H7 (cell line): ENCODE results near the gene TFPI2. TPM values are rescaled to one million over a fixed set of nuclear protein-coding genes. Genes with fewer than 3 reads are reported as not detected.
"Not testable (repeated sequence)": the region's sequence is repeated elsewhere in the genome, so short reads cannot be mapped to it uniquely, and the experiment has no call there.

Experiments used
- DNase-seq: peaks from one replicate; pipeline ENCODE4 v3.0.0; 2012
- H3K27me3 ChIP-seq: 2 replicates; pipeline ENCODE4 v1.6.0; 2011; ENCODE audit warnings: mild to moderate bottlenecking, low read length; ENCODE audit not compliant: control insufficient read depth, insufficient read depth
- H3K36me3 ChIP-seq: replicated peaks from 2 replicates; pipeline ENCODE4 v1.5.1; 2011; ENCODE audit warnings: low read length; ENCODE audit not compliant: control insufficient read depth, insufficient read depth
- H3K4me3 ChIP-seq: 2 replicates; pipeline ENCODE4 v1.5.1; 2011; ENCODE audit warnings: low read depth, mild to moderate bottlenecking, control low read depth, low read length, moderate library complexity; ENCODE audit not compliant: insufficient read depth
- total RNA-seq: library from RNA; depleted of rRNA; stranded (reverse); fragments of >200 nt; shearing (Covaris generic); gene quantifications from 2 replicates; pipeline ENCODE4 v1.2.3, GENCODE V29; 2014

The TFPI2 gene
- total RNA-seq, 1 experiment from 2014 or later = 8.1 TPM

GRCh38 chr7:93915888-93916287, 25.3 kb upstream of the TFPI2 start:
- not testable (repeated sequence) for H3K36me3 ChIP-seq, H3K27me3 ChIP-seq, DNase-seq, H3K4me3 ChIP-seq

DNA sequence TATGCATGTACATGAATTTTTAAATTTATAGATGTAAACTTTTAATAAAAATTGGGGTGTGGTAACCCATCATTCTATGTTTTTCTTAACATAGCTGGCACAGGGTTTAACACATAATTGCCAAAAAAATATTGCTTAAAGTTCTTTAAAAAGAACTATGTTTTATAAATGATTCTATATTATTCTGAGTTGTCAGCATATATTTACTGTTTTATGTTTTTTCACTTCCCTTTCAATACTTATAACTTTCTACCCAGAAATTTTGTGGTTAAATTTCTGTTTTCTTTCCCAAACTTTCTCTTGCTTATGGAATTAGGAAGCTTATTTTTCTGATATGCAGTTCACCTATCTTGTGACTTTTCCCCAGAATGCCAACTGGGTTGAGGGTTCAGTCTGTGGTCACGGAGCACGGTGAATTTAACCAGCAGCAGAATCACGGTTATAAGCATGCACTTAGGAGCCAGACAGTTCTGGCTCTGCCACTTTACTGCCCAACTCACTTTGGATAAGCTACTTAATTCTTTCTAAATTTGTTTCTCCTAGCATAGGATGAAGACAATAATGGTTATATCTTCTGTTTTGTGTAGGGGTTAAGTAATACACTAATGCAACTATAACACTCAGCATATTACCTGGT, 24.8 kb upstream of the TFPI2 start:
- H3K4me3 ChIP-seq, H3K27me3 ChIP-seq, DNase-seq, H3K36me3 ChIP-seq: not testable (repeated sequence)

GRCh38 chr7:93914581-93915066, 24.1 kb upstream of the TFPI2 start:
- DNase-seq = no peak
- Histone ChIP-seq H3K4me3 (no peak overlapping the region), H3K27me3 (no peaks in the 10 kb centered on the region)

GRCh38 chr7:93913197-93913596, 22.6 kb upstream of the TFPI2 start:
- H3K4me3 ChIP-seq = no peak overlapping the region
- DNase-seq = no peak
- H3K27me3 ChIP-seq = no peaks in the 10 kb centered on the region
- no peaks in the 10 kb centered on the region for H3K36me3 ChIP-seq

More at GRCh38 chr7:93914581-93915066, 24.1 kb upstream of the TFPI2 start:
- no peaks in the 10 kb centered on the region for H3K36me3 ChIP-seq

- not testable (repeated sequence) for H3K36me3 ChIP-seq, H3K4me3 ChIP-seq, H3K27me3 ChIP-seq, DNase-seq
These were observed 21.1 kb upstream of the TFPI2 start for GRCh38 chr7:93911661-93912060.

- H3K36me3 ChIP-seq = not testable (repeated sequence)
These were observed 20.7 kb upstream of the TFPI2 start for GRCh38 chr7:93911242-93911641.

GRCh38 chr7:93910076-93910994, 19.8 kb upstream of the TFPI2 start:
- DNase-seq = no peak
- Histone ChIP-seq H3K36me3 (no peaks in the 10 kb centered on the region), H3K4me3 (no peak overlapping the region), H3K27me3 (no peaks in the 10 kb centered on the region)

More at GRCh38 chr7:93911242-93911641, 20.7 kb upstream of the TFPI2 start:
- H3K27me3 ChIP-seq, H3K4me3 ChIP-seq, DNase-seq: not testable (repeated sequence)

DNA sequence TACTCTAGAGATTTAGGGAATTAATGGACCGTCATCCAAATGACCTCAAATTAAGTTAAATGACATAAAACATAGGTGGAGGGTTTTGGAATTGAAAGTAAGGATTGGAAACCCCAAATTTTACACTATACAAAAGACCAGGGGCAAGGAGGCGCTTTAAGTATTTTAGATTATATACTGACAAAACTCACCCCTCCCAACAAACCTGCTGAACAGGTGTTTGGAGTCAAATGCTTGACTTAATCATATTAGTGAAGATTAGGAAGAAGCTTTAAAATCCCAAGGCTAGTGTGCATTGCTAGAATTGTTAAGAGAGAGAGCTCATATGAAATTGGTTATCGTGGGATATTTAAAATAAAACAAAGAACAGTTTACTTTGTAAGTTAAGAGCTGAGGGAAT, 15.7 kb upstream of the TFPI2 start, which contains the start of gene GNGT1:
Gene GNGT1, plus strand, starts transcription at position 301 of the 400 bp plus-strand sequence. CDS start 180 bp downstream, outside the sequence.
- no peaks in the 10 kb centered on the region for H3K27me3 ChIP-seq
- no peak within 1 kb of the TSS for H3K4me3 ChIP-seq
- H3K36me3 ChIP-seq = no peaks in the 10 kb centered on the region
- DNase-seq = no peak

GRCh38 chr7:93902777-93903423, 12.3 kb upstream of the TFPI2 start:
- Histone ChIP-seq H3K4me3 (no peak overlapping the region), H3K36me3 (no peaks in the 10 kb centered on the region), H3K27me3 (no peaks in the 10 kb centered on the region; the same call in 1 of the 2 replicates)
- peak; percentile 34 for DNase-seq

DNA sequence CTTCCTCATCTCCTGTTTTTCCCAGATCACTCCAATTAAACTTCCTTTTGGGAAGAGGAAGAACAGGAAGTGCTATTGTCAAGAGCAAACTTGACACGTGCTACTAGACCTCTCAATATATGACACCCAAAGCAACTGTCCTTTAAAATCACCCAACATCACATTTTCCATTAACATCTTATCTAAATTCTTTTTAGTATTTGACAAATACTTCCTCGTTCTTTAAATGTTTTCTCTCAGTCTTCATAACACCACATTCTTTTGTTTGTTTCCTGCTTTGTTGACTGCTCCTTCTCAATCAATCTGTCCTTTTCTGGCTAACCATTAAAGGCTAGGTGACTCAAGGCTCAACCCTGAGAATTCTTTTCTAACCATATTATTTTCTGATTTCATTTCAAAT, 7.1 kb upstream of the TFPI2 start:
- Histone ChIP-seq H3K36me3 (no peaks in the 10 kb centered on the region), H3K4me3 (no peak overlapping the region), H3K27me3 (no peaks in the 10 kb centered on the region; the same call in 1 of the 2 replicates)
- DNase-seq = no peak

GRCh38 chr7:93895859-93896600, 5.5 kb upstream of the TFPI2 start:
- H3K36me3 ChIP-seq = no peaks in the 10 kb centered on the region
- no peak for DNase-seq
- no peaks in the 10 kb centered on the region; the same call in 1 of the 2 replicates for H3K27me3 ChIP-seq
- no peak overlapping the region for H3K4me3 ChIP-seq

DNA sequence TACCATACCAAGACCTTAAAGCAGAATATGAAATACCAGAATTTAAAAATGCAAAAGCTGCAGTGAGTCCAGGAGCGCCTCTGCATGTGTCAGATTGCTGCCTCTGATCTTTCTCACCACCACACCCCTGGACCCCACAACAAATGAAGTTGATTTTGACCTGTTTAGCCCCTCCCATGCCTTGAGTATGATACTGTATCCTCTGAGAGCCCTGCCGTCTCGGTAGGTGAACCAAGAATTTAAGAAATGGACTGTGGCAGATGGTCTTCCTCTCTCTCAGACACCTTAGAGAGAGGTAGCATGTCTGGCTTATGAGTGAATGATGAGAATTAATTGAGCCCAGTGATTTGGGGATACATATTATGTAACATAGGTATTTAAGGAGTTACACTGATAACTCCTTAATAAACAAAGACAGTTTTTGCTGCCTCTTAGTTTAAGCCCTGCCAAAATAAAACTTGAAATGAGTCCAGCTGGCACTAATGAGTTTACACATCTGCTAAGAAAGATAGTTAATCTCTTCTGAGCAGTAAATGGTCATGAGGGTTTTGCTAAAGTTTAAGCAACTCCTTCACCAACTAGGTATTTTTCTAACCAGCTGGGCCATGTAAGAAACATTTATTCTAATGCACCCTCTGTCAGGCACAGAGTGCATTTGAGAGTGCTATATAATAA, 4.5 kb upstream of the TFPI2 start:
- Histone ChIP-seq H3K4me3 (no peak overlapping the region), H3K36me3 (no peaks in the 10 kb centered on the region), H3K27me3 (peaks cover 7% of the 10 kb centered on the region)
- DNase-seq = no peak

DNA sequence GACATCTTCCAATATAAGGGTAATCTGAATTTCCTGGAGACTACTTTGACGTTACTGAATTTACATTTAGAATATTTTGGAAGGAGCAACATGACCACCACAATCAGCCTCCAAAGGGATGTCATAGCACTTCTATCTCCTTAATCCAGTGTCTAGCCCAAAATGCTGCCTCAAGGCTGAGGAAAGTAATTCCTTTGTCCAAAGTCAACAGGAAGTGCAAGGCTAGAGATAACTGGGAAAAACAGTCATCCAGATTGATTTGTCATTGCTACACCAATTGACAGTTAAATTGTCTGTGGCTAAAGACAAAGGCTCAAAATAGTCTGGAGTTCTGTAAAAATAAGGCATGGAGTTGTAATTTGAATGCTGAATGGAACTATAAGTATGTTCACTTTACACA, 3.9 kb upstream of the TFPI2 start:
- Histone ChIP-seq H3K4me3 (no peak overlapping the region), H3K36me3 (no peaks in the 10 kb centered on the region), H3K27me3 (peaks cover 10% of the 10 kb centered on the region)
- no peak for DNase-seq
